HCT116 (cell line): ENCODE data around the gene KIF3C. TPM values are rescaled to one million over a fixed set of nuclear protein-coding genes. Genes with fewer than 3 reads are reported as not detected.

Experiments used
- ATAC-seq: fragments of 200-7000 bp; cut with Tn5 transposase; 2 replicates; pipeline ENCODE4 v1.9.1; 2020; ENCODE audit warnings: mild to moderate bottlenecking, moderate library complexity
- BruUV-seq: library from RNA; stranded (reverse); fragments of 400-500 nt; replicated peaks from 2 replicates; lab custom pipeline; 2021; lab: Mats Ljungman, UMichigan
- CTCF ChIA-PET: fragments of 300-600 bp; sonication (Branson Sonifier 250); formaldehyde crosslinking; loops from one replicate; lab custom pipeline; 2021; ENCODE audit warnings: antibody characterized with exemption; lab: Charles Lee
- POLR2A ChIA-PET: fragments of 300-600, 350-600 bp; sonication (Branson Sonifier 250); formaldehyde crosslinking; loops from one replicate; lab custom pipeline; 2021; ENCODE audit warnings: antibody characterized with exemption; lab: Charles Lee
- RAD21 ChIA-PET, 2 experiments: fragments of 300-600 bp; sonication (Branson Sonifier 250); formaldehyde crosslinking; loops; one replicate each; lab custom pipeline; 2023; ENCODE audit warnings: low total read pairs in 2 of 2; ENCODE audit not compliant: uncharacterized antibody in 2 of 2, unreplicated experiment in 2 of 2, low non-redundant PET in 1 of 2; lab: Charles Lee
- DNase-seq: peaks from one replicate; pipeline ENCODE4 v3.0.0-alpha.2; 2010; ENCODE audit warnings: low read depth, low spot score
- H2AFZ ChIP-seq: fragments of 200-600 bp; shearing (Covaris generic), sonication (generic); 2 replicates; pipeline ENCODE4 v1.6.1; 2017; ENCODE audit warnings: low read depth, mixed run types, mixed read lengths, antibody characterized with exemption, low read length; ENCODE audit not compliant: poor library complexity, severe bottlenecking
- H3K27ac ChIP-seq: 2 replicates; pipeline ENCODE4 v1.5.1; 2012; ENCODE audit warnings: low read depth, low read length
- H3K27me3 ChIP-seq: fragments of 200-600 bp; sonication (generic); 2 replicates; pipeline ENCODE4 v1.6.1; 2016; ENCODE audit warnings: mixed run types, low read length, mixed read lengths; ENCODE audit not compliant: insufficient read depth
- H3K36me3 ChIP-seq, 2 experiments: fragments of 200-500 bp in 1 of 2; fragments of 200-600 bp in 1 of 2; sonication (Bioruptor generic) in 1 of 2; sonication (generic) in 1 of 2; 2 replicates each; pipeline versions ENCODE4 v1.5.1 to v1.6.1; 2014 to 2016; ENCODE audit warnings: low read length in 2 of 2, inconsistent platforms in 1 of 2, mixed read lengths in 1 of 2, mixed run types in 1 of 2; ENCODE audit not compliant: insufficient read depth in 2 of 2, control insufficient read depth in 1 of 2
- H3K4me1 ChIP-seq, 2 experiments: fragments of 200-600 bp in 1 of 2; sonication (generic) in 1 of 2; 2 replicates each; pipeline versions ENCODE4 v1.5.1 to v1.6.1; 2012 to 2017; ENCODE audit warnings: low read length in 2 of 2, inconsistent platforms in 1 of 2, mild to moderate bottlenecking in 1 of 2, mixed read lengths in 1 of 2, mixed run types in 1 of 2, moderate library complexity in 1 of 2; ENCODE audit not compliant: insufficient read depth in 2 of 2, control insufficient read depth in 1 of 2
- H3K4me2 ChIP-seq: fragments of 200-600 bp; sonication (generic); 2 replicates; pipeline ENCODE4 v1.6.1; 2017; ENCODE audit warnings: mixed run types, low read length, mixed read lengths
- H3K4me3 ChIP-seq, 2 experiments: fragments of 200-600 bp in 1 of 2; sonication (generic) in 1 of 2; replicated peaks in 1 of 2; 2 replicates each; pipeline ENCODE4 v1.5.1; 2011 to 2016; ENCODE audit warnings: low read length in 2 of 2, control low read depth in 1 of 2, low read depth in 1 of 2, mild to moderate bottlenecking in 1 of 2, mixed read lengths in 1 of 2, mixed run types in 1 of 2
- H3K79me2 ChIP-seq: fragments of 200-600 bp; sonication (generic); 2 replicates; pipeline ENCODE4 v1.6.1; 2017; ENCODE audit warnings: mild to moderate bottlenecking, mixed run types, low read length, moderate library complexity, mixed read lengths; ENCODE audit not compliant: insufficient read depth
- H3K9ac ChIP-seq: fragments of 200-600 bp; sonication (generic); 2 replicates; pipeline ENCODE4 v1.6.1; 2016; ENCODE audit warnings: low read length, mixed read lengths
- H3K9me2 ChIP-seq: fragments of 200-600 bp; sonication (generic), shearing (Covaris generic); 2 replicates; pipeline ENCODE4 v1.6.1; 2017; ENCODE audit warnings: mixed run types, mild to moderate bottlenecking, moderate library complexity; ENCODE audit not compliant: insufficient read depth
- H3K9me3 ChIP-seq, 2 experiments: fragments of 200-500 bp in 1 of 2; fragments of 200-600 bp in 1 of 2; sonication (Bioruptor generic) in 1 of 2; sonication (generic) in 1 of 2; 2 replicates each; pipeline ENCODE4 v1.6.1; 2014 to 2017; ENCODE audit warnings: low read length in 2 of 2, mixed read lengths in 2 of 2, inconsistent platforms in 1 of 2, low read depth in 1 of 2, mild to moderate bottlenecking in 1 of 2, mixed run types in 1 of 2, moderate library complexity in 1 of 2; ENCODE audit not compliant: control insufficient read depth in 1 of 2, insufficient read depth in 1 of 2
- H4K20me1 ChIP-seq: fragments of 200-600 bp; sonication (generic), shearing (Covaris generic); 2 replicates; pipeline ENCODE4 v1.6.1; 2017; ENCODE audit warnings: mixed run types, mild to moderate bottlenecking, moderate library complexity; ENCODE audit not compliant: insufficient read depth
- ATF3 ChIP-seq: IDR thresholded peaks from 2 replicates; pipeline ENCODE4 v1.6.1; 2012
- CEBPB ChIP-seq: IDR thresholded peaks from 2 replicates; pipeline ENCODE4 v1.6.1; 2012; ENCODE audit warnings: low read depth
- EGR1 ChIP-seq: IDR thresholded peaks from 2 replicates; pipeline ENCODE4 v1.6.1; 2012; ENCODE audit warnings: low read depth
- ELF1 ChIP-seq: IDR thresholded peaks from 2 replicates; pipeline ENCODE4 v1.6.1; 2012; ENCODE audit warnings: low read depth, borderline replicate concordance
- EZH2 ChIP-seq: fragments of 200-600 bp; sonication (generic); IDR thresholded peaks from 2 replicates; pipeline ENCODE4 v1.6.1; 2017; ENCODE audit warnings: antibody characterized with exemption, mixed run types
- EZH2phosphoT487 ChIP-seq: fragments of 200-600 bp; IDR thresholded peaks from 2 replicates; pipeline ENCODE4 v1.6.1; 2018; ENCODE audit warnings: antibody characterized with exemption, borderline replicate concordance
- POLR2A ChIP-seq: IDR thresholded peaks from 2 replicates; pipeline ENCODE4 v1.7.0; 2011; ENCODE audit warnings: borderline replicate concordance; ENCODE audit not compliant: insufficient read depth, insufficient read length; ENCODE audit errors: extremely low read depth
- POLR2AphosphoS5 ChIP-seq: IDR thresholded peaks from 2 replicates; pipeline ENCODE4 v1.6.1; 2011; ENCODE audit warnings: mild to moderate bottlenecking, low read depth, low read length, moderate library complexity
- RAD21 ChIP-seq: IDR thresholded peaks from 2 replicates; pipeline ENCODE4 v1.6.1; 2012; ENCODE audit warnings: low read depth, mild to moderate bottlenecking
- REST ChIP-seq: IDR thresholded peaks from 2 replicates; pipeline ENCODE4 v1.6.1; 2012; ENCODE audit warnings: low read depth
- SRF ChIP-seq: IDR thresholded peaks from 2 replicates; pipeline ENCODE4 v1.6.1; 2012; ENCODE audit warnings: low read depth
- ZBTB33 ChIP-seq: IDR thresholded peaks from 2 replicates; pipeline ENCODE4 v1.6.1; 2011; ENCODE audit warnings: mild to moderate bottlenecking, low read length, moderate library complexity; ENCODE audit not compliant: insufficient replicate concordance; ENCODE audit errors: extremely low read depth
- ZNF274 ChIP-seq: fragments of 200-500 bp; sonication (Bioruptor generic); IDR thresholded peaks from 2 replicates; pipeline ENCODE4 v1.6.1; 2014; ENCODE audit warnings: mild to moderate bottlenecking, low read depth, low read length, inconsistent platforms
- intact Hi-C: fragments of 100-400 bp; cut with micrococcal nuclease; formaldehyde crosslinking; loops from 2 replicates; pipeline ENCODE4 v1.10.0; 2022
- total RNA-seq: library from RNA; stranded (reverse); gene quantifications from one replicate; pipeline ENCODE4 v1.2.1, GENCODE V29; 2021; ENCODE audit not compliant: unreplicated experiment

Gene KIF3C
- total RNA-seq, 1 experiment from 2014 or later, result 5.4 TPM

GRCh38 chr2:25929789-25930473 lies 52.4 kb downstream of the KIF3C start:
- no peaks in the 10 kb centered on the region for H3K79me2 ChIP-seq
- H3K9me2 ChIP-seq, result no peaks in the 10 kb centered on the region
- H3K4me1 ChIP-seq, result no peaks in the 10 kb centered on the region
- intact Hi-C loops, result no loop called here
- ChIA-PET CTCF (no interaction called here), POLR2A (no interaction called here), RAD21 (no interaction called here)
- H4K20me1 ChIP-seq, result no peaks in the 10 kb centered on the region
- no peaks in the 10 kb centered on the region for H3K27me3 ChIP-seq
- no peak overlapping the region for H3K4me3 ChIP-seq
- H3K36me3 ChIP-seq, result no peaks in the 10 kb centered on the region
- ATAC-seq, result no peak
- no peaks in the 10 kb centered on the region for H3K9me3 ChIP-seq
- no peak overlapping the region for H3K27ac ChIP-seq
- no peak overlapping the region for H3K9ac ChIP-seq
- no peak overlapping the region for H2AFZ ChIP-seq
- H3K4me2 ChIP-seq, result no peak overlapping the region
- no peak for TF ChIP-seq ATF3
- no peak for TF ChIP-seq CEBPB
- BruUV-seq, result no TSS peak
- no peak for DNase-seq

- no peaks in the 10 kb centered on the region for H3K9me3 ChIP-seq
- no peak overlapping the region for H3K4me3 ChIP-seq
- no peak overlapping the region for H3K4me2 ChIP-seq
- no peaks in the 10 kb centered on the region for H4K20me1 ChIP-seq
- ChIA-PET RAD21 (no interaction called here), POLR2A (no interaction called here), CTCF (no interaction called here)
- no TSS peak for BruUV-seq
- no peaks in the 10 kb centered on the region for H3K4me1 ChIP-seq
- H3K27me3 ChIP-seq, result no peaks in the 10 kb centered on the region
- no peaks in the 10 kb centered on the region for H3K79me2 ChIP-seq
- no peaks in the 10 kb centered on the region for H3K36me3 ChIP-seq
- no peak for TF ChIP-seq REST
- no peak for TF ChIP-seq SRF
- no peak for TF ChIP-seq POLR2AphosphoS5
- TF ChIP-seq ZNF274, result no peak
- TF ChIP-seq CEBPB, result no peak
- no peak for TF ChIP-seq EZH2phosphoT487
- TF ChIP-seq ATF3, result no peak
- no peak for TF ChIP-seq ELF1
- no peak for TF ChIP-seq EZH2
- no peak for TF ChIP-seq POLR2A
- no peak for TF ChIP-seq EGR1
- TF ChIP-seq RAD21, result no peak
- no peak for TF ChIP-seq ZBTB33
- H3K9me2 ChIP-seq, result no peaks in the 10 kb centered on the region
- intact Hi-C loops, result no loop called here
- no peak overlapping the region for H2AFZ ChIP-seq
- ATAC-seq, result no peak
- no peak overlapping the region for H3K9ac ChIP-seq
- H3K27ac ChIP-seq, result no peak overlapping the region
- no peak for DNase-seq
These were observed 53.6 kb downstream of the KIF3C start for GRCh38 chr2:25928668-25929067.
